Thyroid gland (tissue), 4 donors: ENCODE measurements around the gene SPEG.

Source experiments
- CTCF ChIP-seq, 6 experiments: fragments of 200-600 bp in 3 of 6; fragments of 450-650 bp in 3 of 6; sonication (generic) in 3 of 6; IDR thresholded peaks; one replicate each; pipeline ENCODE4 v1.5.1; 2016 to 2019; ENCODE audit warnings: antibody characterized with exemption in 6 of 6, mild to moderate bottlenecking in 2 of 6, inconsistent platforms in 1 of 6, moderate library complexity in 1 of 6
- POLR2A ChIP-seq, 2 donors: fragments of 450-650 bp; IDR thresholded peaks; one replicate each; pipeline ENCODE4 v1.6.1; 2017; ENCODE audit warnings: antibody characterized with exemption in 2 of 2, mild to moderate bottlenecking in 2 of 2, moderate library complexity in 1 of 2

GRCh38 chr2:219414857-219415256, 19.8 kb upstream of the SPEG start:
- TF ChIP-seq POLR2A (IDR thresholded peaks at IDR 0.05) (no peak), CTCF (IDR thresholded peaks at IDR 0.05) (no peak)
